GM23338 (cell line): Measurements from ENCODE around the gene ADRA1B. TPM values are rescaled to one million over a fixed set of nuclear protein-coding genes. Genes with fewer than 3 reads are reported as not detected.

Source experiments
- ATAC-seq: fragments of 200-7000 bp; cut with Tn5 transposase; 3 replicates; pipeline ENCODE4 v1.9.1; 2020
- DNase-seq: peaks from one replicate; pipeline ENCODE4 v3.0.0-alpha.2; 2015; ENCODE audit warnings: low spot score
- H2AFZ ChIP-seq: fragments of 200-600 bp; sonication (generic); 2 replicates; pipeline ENCODE4 v1.8.0; 2016; ENCODE audit warnings: antibody characterized with exemption, mild to moderate bottlenecking, moderate library complexity
- H3F3A ChIP-seq: fragments of 200-600 bp; sonication (generic); replicated peaks from 2 replicates; pipeline ENCODE4 v1.8.0; 2017; ENCODE audit warnings: antibody characterized with exemption, mixed run types, low read depth
- H3K27ac ChIP-seq: fragments of 200-600 bp; sonication (generic); 2 replicates; pipeline ENCODE4 v1.6.1; 2016; ENCODE audit warnings: low read depth
- H3K27me3 ChIP-seq: fragments of 200-600 bp; sonication (generic); 2 replicates; pipeline ENCODE4 v1.8.0; 2016; ENCODE audit warnings: mild to moderate bottlenecking, mixed run types, moderate library complexity; ENCODE audit not compliant: insufficient read depth
- H3K36me3 ChIP-seq: fragments of 200-600 bp; sonication (generic); 2 replicates; pipeline ENCODE4 v1.8.0; 2016; ENCODE audit warnings: mild to moderate bottlenecking; ENCODE audit not compliant: insufficient read depth
- H3K4me1 ChIP-seq: fragments of 200-600 bp; sonication (generic); 2 replicates; pipeline ENCODE4 v1.8.0; 2016; ENCODE audit warnings: mild to moderate bottlenecking, moderate library complexity; ENCODE audit not compliant: insufficient read depth
- H3K4me2 ChIP-seq: fragments of 200-600 bp; sonication (generic); 2 replicates; pipeline ENCODE4 v1.7.1; 2017; ENCODE audit warnings: mixed run types
- H3K4me3 ChIP-seq: fragments of 200-600 bp; sonication (generic); 2 replicates; pipeline ENCODE4 v1.6.1; 2016; ENCODE audit warnings: mixed run types
- H3K79me2 ChIP-seq: fragments of 200-600 bp; sonication (generic); replicated peaks from 2 replicates; pipeline ENCODE4 v1.8.0; 2017; ENCODE audit warnings: mild to moderate bottlenecking; ENCODE audit not compliant: insufficient read depth
- H3K9me2 ChIP-seq: fragments of 200-600 bp; sonication (generic); 2 replicates; pipeline ENCODE4 v1.8.0; 2017; ENCODE audit not compliant: insufficient read depth
- H4K20me1 ChIP-seq: fragments of 200-600 bp; sonication (generic); replicated peaks from 2 replicates; pipeline ENCODE4 v1.8.0; 2017; ENCODE audit warnings: mild to moderate bottlenecking; ENCODE audit not compliant: insufficient read depth
- H3K27ac Mint-ChIP-seq: 2 replicates; pipeline ENCODE4 v1.8.0; 2020; ENCODE audit warnings: inconsistent platforms, mild to moderate bottlenecking, moderate library complexity, mixed read lengths
- H3K27me3 Mint-ChIP-seq: 3 replicates; pipeline ENCODE4 v1.8.0; 2022; ENCODE audit warnings: low read depth, mild to moderate bottlenecking, moderate library complexity, mixed read lengths, inconsistent platforms; ENCODE audit not compliant: insufficient read depth, poor library complexity
- H3K36me3 Mint-ChIP-seq: 3 replicates; pipeline ENCODE4 v1.8.0; 2021; ENCODE audit warnings: low read depth, mild to moderate bottlenecking, inconsistent platforms, moderate library complexity, mixed read lengths
- H3K4me1 Mint-ChIP-seq: 3 replicates; pipeline ENCODE4 v1.8.0; 2020; ENCODE audit warnings: mild to moderate bottlenecking, inconsistent platforms, mixed read lengths
- H3K4me3 Mint-ChIP-seq: 3 replicates; pipeline ENCODE4 v1.8.0; 2021; ENCODE audit warnings: moderate library complexity, mild to moderate bottlenecking, inconsistent platforms, mixed read lengths
- H3K9me3 Mint-ChIP-seq: 3 replicates; pipeline ENCODE4 v1.8.0; 2020; ENCODE audit warnings: moderate library complexity, mild to moderate bottlenecking, inconsistent platforms, mixed read lengths
- CREB1 ChIP-seq: fragments of 250-450 bp; sonication (Bioruptor Pico); IDR thresholded peaks from 2 replicates; pipeline ENCODE4 v1.5.0; 2020; ENCODE audit warnings: low read depth, mild to moderate bottlenecking, moderate library complexity
- CTCF ChIP-seq, 2 experiments: fragments of 200-600 bp in 1 of 2; sonication (generic) in 1 of 2; conservative IDR thresholded peaks; 2 replicates each; pipeline versions ENCODE4 v1.5.1 to v1.6.1; 2016 to 2017; ENCODE audit warnings: antibody characterized with exemption in 2 of 2, low read depth in 2 of 2, mild to moderate bottlenecking in 2 of 2, moderate library complexity in 1 of 2
- ETS1 ChIP-seq: IDR thresholded peaks from 2 replicates; pipeline ENCODE4 v1.6.1; 2016; ENCODE audit warnings: antibody characterized with exemption
- EZH2 ChIP-seq: fragments of 200-600 bp; sonication (generic); IDR thresholded peaks from one replicate; pipeline ENCODE4 v1.8.0; 2017; ENCODE audit warnings: antibody characterized with exemption, mild to moderate bottlenecking, low read depth; ENCODE audit not compliant: unreplicated experiment
- EZH2phosphoT487 ChIP-seq: fragments of 200-600 bp; sonication (generic); IDR thresholded peaks from one replicate; pipeline ENCODE4 v1.8.1; 2018; ENCODE audit warnings: antibody characterized with exemption; ENCODE audit not compliant: unreplicated experiment
- JUNB ChIP-seq: IDR thresholded peaks from one replicate; pipeline ENCODE4 v1.6.1; 2016; ENCODE audit warnings: antibody characterized with exemption; ENCODE audit not compliant: unreplicated experiment
- NANOG ChIP-seq: IDR thresholded peaks from 2 replicates; pipeline ENCODE4 v1.6.1; 2016; ENCODE audit warnings: antibody characterized with exemption, borderline replicate concordance
- POLR2AphosphoS5 ChIP-seq: IDR thresholded peaks from 2 replicates; pipeline ENCODE4 v1.6.1; 2016; ENCODE audit warnings: antibody characterized with exemption, low read depth
- REST ChIP-seq: IDR thresholded peaks from one replicate; pipeline ENCODE4 v1.6.1; 2018; ENCODE audit warnings: antibody characterized with exemption; ENCODE audit not compliant: unreplicated experiment
- STAT1 ChIP-seq: IDR thresholded peaks from one replicate; pipeline ENCODE4 v1.6.1; 2016; ENCODE audit warnings: antibody characterized with exemption; ENCODE audit not compliant: unreplicated experiment
- ZNF114 ChIP-seq: fragments of 250-450 bp; sonication (Bioruptor Pico); IDR thresholded peaks from 2 replicates; pipeline ENCODE4 v1.5.0; 2020; ENCODE audit warnings: mild to moderate bottlenecking, moderate library complexity
- ZNF331 ChIP-seq: fragments of 250-450 bp; sonication (Bioruptor Pico); IDR thresholded peaks from 2 replicates; pipeline ENCODE4 v1.5.0; 2020; ENCODE audit warnings: low read depth, mild to moderate bottlenecking, moderate library complexity
- ZNF462 ChIP-seq: fragments of 250-450 bp; sonication (Bioruptor Pico); IDR thresholded peaks from 2 replicates; pipeline ENCODE4 v1.5.0; 2020; ENCODE audit warnings: mild to moderate bottlenecking, moderate library complexity
- polyA plus RNA-seq: library from polyadenylated mRNA; unstranded; fragments of >200 nt; fragmentation: Nextera tagmentation; extraction: Ambion mirVana; gene quantifications from 2 replicates; pipeline ENCODE4 v1.2.1, GENCODE V29; 2016
- total RNA-seq: library from RNA; depleted of rRNA; stranded (reverse); fragments of >200 nt; shearing (Covaris generic); gene quantifications from 2 replicates; pipeline ENCODE4 v1.2.3, GENCODE V29; 2014

ADRA1B gene
- total and polyA plus RNA-seq, 2 experiments from 2014 or later, result not detected

- Histone ChIP-seq H3K27ac (no peak overlapping the region), H3K4me1 (no peaks in the 10 kb centered on the region), H3K79me2 (no peaks in the 10 kb centered on the region), H4K20me1 (no peaks in the 10 kb centered on the region), H3K36me3 (no peaks in the 10 kb centered on the region), H3K27me3 (no peaks in the 10 kb centered on the region), H2AFZ (0 out of 2 replicates have a peak overlapping the region, but pooled peaks have one; percentile 38), H3K9me2 (no peaks in the 10 kb centered on the region), H3F3A (no peaks in the 10 kb centered on the region), H3K4me2 (no peak overlapping the region), H3K4me3 (no peak overlapping the region)
- H3K27ac Mint-ChIP-seq, result no peak overlapping the region
- no peak for ATAC-seq
- no peaks in the 10 kb centered on the region for H3K36me3 Mint-ChIP-seq
- peaks cover 1% of the 10 kb centered on the region for H3K27me3 Mint-ChIP-seq
- no peak for DNase-seq
- no peak overlapping the region for H3K4me3 Mint-ChIP-seq
- H3K4me1 Mint-ChIP-seq, result no peaks in the 10 kb centered on the region
- no peak for TF ChIP-seq NANOG
- no peak for TF ChIP-seq ETS1
- TF ChIP-seq REST, result no peak
- no peak for TF ChIP-seq CREB1 (CRISPR knock-in tag)
- TF ChIP-seq ZNF331 (CRISPR knock-in tag), result no peak
- no peak for TF ChIP-seq EZH2phosphoT487
- no peak for TF ChIP-seq ZNF462 (CRISPR knock-in tag)
- TF ChIP-seq ZNF114 (CRISPR knock-in tag), result no peak
- TF ChIP-seq POLR2AphosphoS5, result no peak
- TF ChIP-seq EZH2, result no peak
- no peak for TF ChIP-seq STAT1
- no peak for TF ChIP-seq JUNB
- no peak for TF ChIP-seq CTCF (conservative IDR thresholded peaks at IDR 0.05; ENCODE audit: low read depth in 2 of 2)
- no peaks in the 10 kb centered on the region; the same call in 2 of the 3 replicates for H3K9me3 Mint-ChIP-seq
Measured at GRCh38 chr5:159936686-159937329, 20.5 kb downstream of the ADRA1B start.
